Activated T-helper 9 cell treated with anti-CD3 and anti-CD28 coated beads, Interleukin-2, amount 50 U/mL, for 16 hours (primary cell): ENCODE data around the gene HCFC1.

Experiments
- DNase-seq: peaks from one replicate; pipeline ENCODE4 v3.0.0-alpha.2; 2020; ENCODE audit warnings: low read depth

Gene HCFC1

GRCh38 chrX:153971450-153972367, at the start of gene HCFC1:
Gene HCFC1 (minus strand): TSS chrX:153971818. CDS start chrX:153970840, 978 bp downstream.
- DNase-seq = peak; percentile 91

GRCh38 chrX:154021131-154021611, 49.6 kb upstream of the HCFC1 start:
- DNase-seq = no peak

GRCh38 chrX:154020536-154021115, 49.0 kb upstream of the HCFC1 start:
- DNase-seq = no peak

GRCh38 chrX:154019633-154020528, 48.3 kb upstream of the HCFC1 start, which contains the start of gene IRAK1:
Gene IRAK1 (minus strand): TSS chrX:154019902. CDS start chrX:154019812, 90 bp downstream.
- DNase-seq = peak; percentile 44

GRCh38 chrX:154019061-154019621, 47.5 kb upstream of the HCFC1 start:
- no peak for DNase-seq

- DNase-seq = no peak
These were observed 47.0 kb upstream of the HCFC1 start for GRCh38 chrX:154018518-154019060.

GRCh38 chrX:154017766-154018517, 46.3 kb upstream of the HCFC1 start:
- DNase-seq = no peak

GRCh38 chrX:154016366-154017076, 44.9 kb upstream of the HCFC1 start:
- no peak for DNase-seq

- no peak for DNase-seq
These were observed 44.1 kb upstream of the HCFC1 start for GRCh38 chrX:154015581-154016264.

GRCh38 chrX:154014429-154015380, 43.1 kb upstream of the HCFC1 start:
- DNase-seq = no peak

- peak; percentile 39 for DNase-seq
These were observed 42.2 kb upstream of the HCFC1 start for GRCh38 chrX:154013614-154014360.

- DNase-seq = no peak
These were observed 41.4 kb upstream of the HCFC1 start for GRCh38 chrX:154013001-154013421.

- DNase-seq = no peak
These were observed 40.8 kb upstream of the HCFC1 start for GRCh38 chrX:154012336-154012991.

- no peak for DNase-seq
These were observed 40.0 kb upstream of the HCFC1 start for GRCh38 chrX:154011376-154012335.

GRCh38 chrX:154010330-154011087, 38.9 kb upstream of the HCFC1 start:
- no peak for DNase-seq
